K562 (cell line): ENCODE measurements around the gene AEN. TPM values are rescaled to one million over a fixed set of nuclear protein-coding genes. Genes with fewer than 3 reads are reported as not detected.

Experiments used
- ATAC-seq: fragments of 200-7000 bp; cut with Tn5 transposase; 3 replicates; pipeline ENCODE4 v1.9.1; 2020; ENCODE audit warnings: moderate library complexity
- BruUV-seq: library from RNA; stranded (reverse); fragments of 400-500 nt; replicated peaks from 2 replicates; lab custom pipeline; 2021; lab: Mats Ljungman, UMichigan
- CTCF ChIA-PET: fragments of 300-600 bp; formaldehyde crosslinking; extraction: SDS; loops from one replicate; lab custom pipeline; 2021; ENCODE audit warnings: low intra/inter-chr PET ratio; lab: Yijun Ruan, JAX
- POLR2A ChIA-PET: fragments of 300-600, 350-650 bp; sonication (Branson Sonifier 250); formaldehyde crosslinking; extraction: SDS; loops from one replicate; lab custom pipeline; 2021; ENCODE audit warnings: antibody characterized with exemption, inconsistent platforms; lab: Yijun Ruan, JAX
- DNase-seq, 4 experiments: peaks; one replicate each; pipeline versions ENCODE4 v3.0.0 to v3.0.0-alpha.2; 2011 to 2018; ENCODE audit warnings: low spot score in 3 of 4, mixed read lengths in 3 of 4; ENCODE audit errors: extremely low read depth in 1 of 4
- FAIRE-seq: peaks from 2 replicates; lab custom pipeline; 2011; peaks lifted over from hg19 to GRCh38; lab: Jason Lieb, UNC
- H2AFZ ChIP-seq: 2 replicates; pipeline ENCODE4 v1.6.0; 2011; ENCODE audit warnings: low read depth, low read length, control low read depth, inconsistent platforms
- H3K27ac ChIP-seq: fragments of 200-600 bp; 3 replicates; pipeline ENCODE4 v1.8.0; 2011; ENCODE audit warnings: low read depth, mild to moderate bottlenecking, control low read depth, inconsistent platforms, low read length, moderate library complexity, mixed read lengths; ENCODE audit errors: extremely low read depth
- H3K27me3 ChIP-seq, 2 experiments: fragments of 300-600 bp in 1 of 2; 2 replicates in 1 of 2; 3 replicates in 1 of 2; pipeline versions ENCODE4 v1.6.0 to v1.8.0; 2011; ENCODE audit warnings: inconsistent platforms in 2 of 2, low read length in 2 of 2, mild to moderate bottlenecking in 1 of 2, mixed read lengths in 1 of 2, moderate library complexity in 1 of 2; ENCODE audit not compliant: control insufficient read depth in 2 of 2, insufficient read depth in 2 of 2
- H3K36me3 ChIP-seq: fragments of 300-600 bp; 3 replicates; pipeline ENCODE4 v1.8.0; 2011; ENCODE audit warnings: mild to moderate bottlenecking, low read length, inconsistent platforms; ENCODE audit not compliant: control insufficient read depth, insufficient read depth
- H3K4me1 ChIP-seq, 2 experiments: fragments of 200-600 bp in 1 of 2; replicated peaks in 1 of 2; 2 replicates in 1 of 2; 3 replicates in 1 of 2; pipeline versions ENCODE4 v1.5.1 to v1.8.0; 2011; ENCODE audit warnings: inconsistent platforms in 2 of 2, low read length in 2 of 2, mild to moderate bottlenecking in 1 of 2, mixed read lengths in 1 of 2, moderate library complexity in 1 of 2; ENCODE audit not compliant: control insufficient read depth in 2 of 2, insufficient read depth in 2 of 2
- H3K4me2 ChIP-seq: 2 replicates; pipeline ENCODE4 v1.6.1; 2011; ENCODE audit warnings: low read length, control low read depth, inconsistent platforms, mixed read lengths; ENCODE audit not compliant: insufficient read depth
- H3K4me3 ChIP-seq: fragments of 200-600 bp; sonication (generic), shearing (Covaris generic); 2 replicates; pipeline ENCODE4 v1.5.1; 2016; ENCODE audit warnings: control low read depth, inconsistent platforms
- H3K79me2 ChIP-seq: fragments of 200-600 bp; 3 replicates; pipeline ENCODE4 v1.8.0; 2011; ENCODE audit warnings: low read length, inconsistent platforms; ENCODE audit not compliant: control insufficient read depth, insufficient read depth
- H3K9ac ChIP-seq, 2 experiments: 2 replicates each; pipeline versions ENCODE4 v1.6.0 to v1.6.1; 2011; ENCODE audit warnings: low read depth in 2 of 2, low read length in 2 of 2, control low read depth in 1 of 2, inconsistent platforms in 1 of 2, mild to moderate bottlenecking in 1 of 2, mixed read lengths in 1 of 2; ENCODE audit not compliant: insufficient read depth in 1 of 2
- H3K9me1 ChIP-seq: one replicate; pipeline ENCODE4 v1.6.0; 2011; ENCODE audit warnings: inconsistent platforms, mild to moderate bottlenecking, low read length, moderate library complexity; ENCODE audit not compliant: control insufficient read depth, insufficient read depth
- H3K9me3 ChIP-seq: replicated peaks from 2 replicates; pipeline ENCODE4 v1.5.1; 2011; ENCODE audit warnings: low read depth, low read length, inconsistent platforms; ENCODE audit not compliant: control insufficient read depth, insufficient read depth
- H4K20me1 ChIP-seq: replicated peaks from 2 replicates; pipeline ENCODE4 v1.6.1; 2011; ENCODE audit warnings: low read length, inconsistent platforms, mixed read lengths; ENCODE audit not compliant: control insufficient read depth, insufficient read depth
- EWSR1 ChIP-seq: fragments of 450-650 bp; IDR thresholded peaks from 2 replicates; pipeline ENCODE4 v1.6.1; 2018; ENCODE audit warnings: borderline replicate concordance, mild to moderate bottlenecking, low read depth, moderate library complexity; ENCODE audit not compliant: partially characterized antibody
- KLF16 ChIP-seq: IDR thresholded peaks from 2 replicates; pipeline ENCODE4 v1.6.1; 2016; ENCODE audit warnings: antibody characterized with exemption
- MAZ ChIP-seq, 2 experiments: fragments of 450-650 bp in 1 of 2; sonication (generic) in 1 of 2; formaldehyde crosslinking; IDR thresholded peaks in 1 of 2; conservative IDR thresholded peaks in 1 of 2; 2 replicates each; pipeline versions ENCODE4 v1.4.0 to v1.5.0; 2020; ENCODE audit warnings: mild to moderate bottlenecking in 1 of 2, missing genetic modification reagents in 1 of 2
- NFXL1 ChIP-seq: fragments of 450-650 bp; formaldehyde crosslinking; IDR thresholded peaks from 2 replicates; pipeline ENCODE4 v1.4.0; 2021; ENCODE audit warnings: mild to moderate bottlenecking
- POLR2G ChIP-seq: fragments of 200-400 bp; formaldehyde crosslinking; IDR thresholded peaks from 2 replicates; pipeline ENCODE4 v1.6.1; 2017; ENCODE audit warnings: low read depth, mild to moderate bottlenecking, antibody characterized with exemption, low read length, moderate library complexity
- RBFOX2 ChIP-seq: fragments of 200-400 bp; formaldehyde crosslinking; IDR thresholded peaks from 2 replicates; pipeline ENCODE4 v1.6.1; 2017; ENCODE audit warnings: low read depth, mild to moderate bottlenecking, low read length, moderate library complexity
- SMAD1 ChIP-seq: fragments of 150-350 bp; IDR thresholded peaks from 2 replicates; pipeline ENCODE4 v1.6.1; 2014; ENCODE audit warnings: low read length, low read depth; ENCODE audit not compliant: partially characterized antibody
- STAG1 ChIP-seq: sonication (generic); formaldehyde crosslinking; IDR thresholded peaks from 2 replicates; pipeline ENCODE4 v1.5.0; 2020; ENCODE audit warnings: missing genetic modification reagents, borderline replicate concordance
- ZNF184 ChIP-seq: sonication (generic); formaldehyde crosslinking; IDR thresholded peaks from 2 replicates; pipeline ENCODE4 v1.5.0; 2020; ENCODE audit warnings: missing genetic modification reagents
- WGBS: fragments of 100-300 bp; shearing (Covaris generic); methylation state at CpG from one replicate; pipeline ENCODE4 v1.1.6; 2016; ENCODE audit warnings: low coverage, mixed read lengths; ENCODE audit not compliant: insufficient coverage; ENCODE audit errors: missing lambda C conversion rate; 5-methylcytosine and 5-hydroxymethylcytosine counted together
- in situ Hi-C: fragments of 300-500 bp; cut with MboI; formaldehyde crosslinking; loops from 4 replicates; pipeline ENCODE4 v1.15.0; 2018; ENCODE audit warnings: inconsistent platforms, mixed read lengths
- intact Hi-C: fragments of 100-400 bp; cut with micrococcal nuclease; formaldehyde crosslinking; loops from 2 replicates; pipeline ENCODE4 v1.14.2; 2022
- polyA plus RNA-seq, 8 experiments: library from polyadenylated mRNA; depleted of rRNA in 4 of 8; stranded (reverse) in 5 of 8; unstranded in 3 of 8; fragments of >200 nt; fragmentation: Nextera tagmentation in 2 of 8; fragmentation: Illumina TruSeq in 1 of 8; extraction: Ambion mirVana in 2 of 8; extraction: Trizol in 1 of 8; gene quantifications; 2 replicates each; pipeline versions ENCODE4 v1.2.1 to v1.2.3, GENCODE V29; 2011 to 2014; ENCODE audit warnings: inconsistent platforms in 1 of 8, missing spikeins in 1 of 8
- total RNA-seq, 7 experiments: library from RNA; depleted of rRNA in 6 of 7; stranded (reverse); fragments of >200 nt in 6 of 7; fragmentation: Illumina TruSeq in 2 of 7; extraction: Trizol in 2 of 7; gene quantifications; 2 replicates each; pipeline versions ENCODE4 v1.2.1 to v1.2.3, GENCODE V29; 2011 to 2021; ENCODE audit warnings: low replicate concordance in 1 of 7
- TF ChIP-seq, protein P1 (sequence below), 2 experiments: fragments of 450-650 bp; IDR thresholded peaks; 2 replicates each; pipeline ENCODE4 v1.6.1; 2016; ENCODE audit warnings: mild to moderate bottlenecking in 2 of 2, borderline replicate concordance in 1 of 2, low read depth in 1 of 2, moderate library complexity in 1 of 2

AEN gene
- total and polyA plus RNA-seq, 9 of the 15 experiments (the other 6 are each of a cell fraction or from before 2014, with no cell fraction given): 9.0 to 51.0 (median 32.8) TPM

DNA sequence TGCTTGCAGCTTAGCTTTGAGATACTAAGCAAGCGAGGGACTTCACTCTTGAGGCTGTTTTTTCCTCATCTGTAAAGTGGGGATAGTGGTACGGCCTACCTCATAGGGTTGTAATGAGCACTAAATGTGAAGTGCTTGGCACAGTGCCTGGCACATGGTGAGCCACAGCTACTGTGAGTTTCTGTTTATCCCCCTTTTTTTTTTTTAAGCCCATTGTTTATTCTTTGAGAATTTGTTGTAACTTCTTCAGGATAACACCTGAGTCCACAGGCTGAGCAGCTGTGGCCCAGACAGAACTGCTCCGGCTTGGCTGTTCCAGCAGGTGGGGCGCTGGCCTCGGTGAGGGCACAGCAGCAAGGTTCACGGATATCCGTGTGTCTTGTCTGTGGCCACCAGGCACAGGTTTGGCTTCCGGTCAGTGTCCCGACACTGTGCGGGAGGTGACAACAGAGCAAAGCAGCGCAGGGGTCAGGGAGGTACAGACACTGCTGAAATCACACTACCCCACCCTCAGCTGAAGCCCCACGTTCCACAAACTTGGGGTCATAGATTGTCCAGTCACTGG lies 10.4 kb downstream of the AEN start:
- no peak for TF ChIP-seq ZNF184 (CRISPR knock-in tag)
- no peak for TF ChIP-seq STAG1 (CRISPR knock-in tag)
- TF ChIP-seq MAZ (CRISPR knock-in tag; conservative IDR thresholded peaks at IDR 0.05 in 1 of 2, IDR thresholded peaks at IDR 0.05 in 1 of 2): no peak
- no peak for TF ChIP-seq EWSR1
- no peak for TF ChIP-seq KLF16
- 0 out of 2 replicates have a peak, but pooled peaks have one; percentile 38 for TF ChIP-seq POLR2G
- no peak for TF ChIP-seq SMAD1
- TF ChIP-seq, protein P1, sequence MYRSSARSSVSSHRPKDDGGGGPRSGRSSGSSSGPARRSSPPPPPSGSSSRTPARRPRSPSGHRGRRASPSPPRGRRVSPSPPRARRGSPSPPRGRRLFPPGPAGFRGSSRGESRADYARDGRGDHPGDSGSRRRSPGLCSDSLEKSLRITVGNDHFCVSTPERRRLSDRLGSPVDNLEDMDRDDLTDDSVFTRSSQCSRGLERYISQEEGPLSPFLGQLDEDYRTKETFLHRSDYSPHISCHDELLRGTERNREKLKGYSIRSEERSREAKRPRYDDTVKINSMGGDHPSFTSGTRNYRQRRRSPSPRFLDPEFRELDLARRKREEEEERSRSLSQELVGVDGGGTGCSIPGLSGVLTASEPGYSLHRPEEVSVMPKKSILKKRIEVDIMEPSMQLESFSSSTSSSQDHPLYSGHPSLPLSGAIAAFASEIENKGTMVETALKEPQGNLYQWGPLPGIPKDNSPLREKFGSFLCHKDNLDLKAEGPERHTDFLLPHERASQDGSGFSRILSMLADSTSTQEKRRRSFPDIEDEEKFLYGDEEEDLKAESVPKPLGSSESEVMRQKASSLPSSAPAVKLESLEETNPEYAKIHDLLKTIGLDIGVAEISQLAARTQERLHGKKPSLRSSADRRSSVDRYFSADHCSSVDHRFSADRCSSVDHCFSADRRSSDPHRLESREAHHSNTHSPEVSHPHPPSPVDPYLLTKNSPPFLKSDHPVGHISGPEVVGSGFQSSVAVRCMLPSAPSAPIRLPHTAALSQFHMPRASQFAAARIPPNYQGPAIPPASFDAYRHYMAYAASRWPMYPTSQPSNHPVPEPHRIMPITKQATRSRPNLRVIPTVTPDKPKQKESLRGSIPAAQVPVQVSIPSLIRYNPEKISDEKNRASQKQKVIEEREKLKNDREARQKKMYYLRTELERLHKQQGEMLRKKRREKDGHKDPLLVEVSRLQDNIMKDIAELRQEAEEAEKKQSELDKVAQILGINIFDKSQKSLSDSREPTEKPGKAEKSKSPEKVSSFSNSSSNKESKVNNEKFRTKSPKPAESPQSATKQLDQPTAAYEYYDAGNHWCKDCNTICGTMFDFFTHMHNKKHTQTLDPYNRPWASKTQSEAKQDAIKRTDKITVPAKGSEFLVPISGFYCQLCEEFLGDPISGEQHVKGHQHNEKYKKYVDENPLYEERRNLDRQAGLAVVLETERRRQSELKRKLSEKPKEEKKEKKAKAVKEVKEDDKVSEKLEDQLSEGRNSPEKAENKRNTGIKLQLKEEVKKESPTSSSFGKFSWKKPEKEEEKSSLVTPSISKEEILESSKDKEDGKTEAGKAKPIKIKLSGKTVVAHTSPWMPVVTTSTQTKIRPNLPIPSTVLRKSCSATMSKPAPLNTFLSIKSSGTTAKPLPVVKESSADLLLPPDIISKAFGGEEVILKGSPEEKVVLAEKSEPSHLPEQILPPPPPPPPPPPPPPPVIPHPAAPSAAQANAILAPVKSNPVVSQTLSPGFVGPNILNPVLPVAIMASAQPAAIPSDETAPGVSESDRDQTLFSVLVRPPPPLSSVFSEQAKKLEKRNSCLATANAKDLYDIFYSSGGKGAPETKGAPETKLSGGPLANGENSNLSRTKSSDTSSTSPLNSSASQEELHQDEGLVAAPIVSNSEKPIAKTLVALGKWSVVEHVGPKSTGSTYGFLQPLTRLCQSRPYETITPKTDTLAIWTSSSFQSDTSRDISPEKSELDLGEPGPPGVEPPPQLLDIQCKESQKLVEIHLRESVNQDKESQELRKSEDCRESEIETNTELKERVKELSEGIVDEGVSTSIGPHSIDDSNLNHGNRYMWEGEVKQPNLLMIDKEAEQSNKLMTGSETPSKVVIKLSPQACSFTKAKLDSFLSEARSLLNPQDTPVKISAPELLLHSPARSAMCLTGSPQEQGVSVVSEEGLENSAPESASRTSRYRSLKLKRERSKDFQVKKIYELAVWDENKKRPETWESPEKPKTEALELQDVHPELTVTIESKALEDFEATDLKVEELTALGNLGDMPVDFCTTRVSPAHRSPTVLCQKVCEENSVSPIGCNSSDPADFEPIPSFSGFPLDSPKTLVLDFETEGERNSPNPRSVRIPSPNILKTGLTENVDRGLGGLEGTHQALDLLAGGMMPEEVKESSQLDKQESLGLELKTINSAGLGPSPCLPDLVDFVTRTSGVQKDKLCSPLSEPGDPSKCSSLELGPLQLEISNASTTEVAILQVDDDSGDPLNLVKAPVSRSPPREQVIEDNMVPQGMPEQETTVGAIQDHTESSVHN (IDR thresholded peaks at IDR 0.05; ENCODE audit: borderline replicate concordance in 1 of 2, low read depth in 1 of 2): no peak
- no peak for TF ChIP-seq NFXL1 (CRISPR knock-in tag)
- TF ChIP-seq RBFOX2: peak; percentile 40; the same call in 1 of the 2 replicates
- H3K4me3 ChIP-seq: no peak overlapping the region
- peaks cover 82% of the 10 kb centered on the region for H3K36me3 ChIP-seq
- no peak overlapping the region for H3K4me2 ChIP-seq
- no peaks in the 10 kb centered on the region for H3K27me3 ChIP-seq
- no TSS peak for BruUV-seq
- in situ Hi-C loops (no loop called here), intact Hi-C loops (no loop called here)
- H3K4me1 ChIP-seq: peaks cover 0 to 15% of the 10 kb centered on the region in 2 experiments; a peak in 2 of 5 replicates
- H3K27ac ChIP-seq: no peak overlapping the region
- ATAC-seq (no peak), FAIRE-seq (no peak), DNase-seq (no peak)
- H2AFZ ChIP-seq: no peak overlapping the region
- H3K9ac ChIP-seq: 0 out of 4 replicates have a peak overlapping the region, but pooled peaks of 1 of the 2 experiments have one; percentile 21
- peaks cover 26% of the 10 kb centered on the region for H4K20me1 ChIP-seq
- WGBS: 87% methylated on average over 12 of the region's 12 CpGs
- POLR2A ChIA-PET: interaction anchor here (0.6 to 1.4 kb wide), 4 partner anchors 10 to 164 kb away, joined by 3 to 6 read pairs (median 4); partner anchors contain the start of genes AEN, MRPL46 and MRPS11
- peaks cover 20% of the 10 kb centered on the region for H3K79me2 ChIP-seq
- H3K9me1 ChIP-seq: no peaks in the 10 kb centered on the region
- no peaks in the 10 kb centered on the region for H3K9me3 ChIP-seq
- CTCF ChIA-PET: no interaction called here
